CD4-positive, alpha-beta T cell treated with Interleukin-21 for 1 hour (primary cell): ENCODE measurements around the gene MGMT.

ENCODE experiments used
- DNase-seq: peaks from one replicate; pipeline ENCODE4 v3.0.0-alpha.2; 2020

The MGMT gene

GRCh38 chr10:129697463-129698247 is 230.6 kb downstream of the MGMT start:
- no peak for DNase-seq

GRCh38 chr10:129699722-129700340 is 232.8 kb downstream of the MGMT start:
- DNase-seq: no peak

- no peak for DNase-seq
Observed at GRCh38 chr10:129702605-129703004, 235.6 kb downstream of the MGMT start.

- DNase-seq: no peak
Observed at GRCh38 chr10:129703287-129704137, 236.5 kb downstream of the MGMT start.

GRCh38 chr10:129704225-129704624 is 237.2 kb downstream of the MGMT start:
- no peak for DNase-seq

GRCh38 chr10:129704786-129705525 is 237.9 kb downstream of the MGMT start:
- no peak for DNase-seq

GRCh38 chr10:129705676-129706075 is 238.6 kb downstream of the MGMT start:
- DNase-seq: no peak

GRCh38 chr10:129706081-129706480 is 239.0 kb downstream of the MGMT start:
- DNase-seq: no peak

- no peak for DNase-seq
Observed at GRCh38 chr10:129706523-129706922, 239.5 kb downstream of the MGMT start.

GRCh38 chr10:129707406-129708388 is 240.7 kb downstream of the MGMT start:
- no peak for DNase-seq

- no peak for DNase-seq
Observed at GRCh38 chr10:129709101-129709500, 242.1 kb downstream of the MGMT start.

GRCh38 chr10:129709627-129710509 is 242.8 kb downstream of the MGMT start:
- no peak for DNase-seq

GRCh38 chr10:129710510-129710847 is 243.4 kb downstream of the MGMT start:
- DNase-seq: no peak

- no peak for DNase-seq
Observed at GRCh38 chr10:129711291-129711690, 244.2 kb downstream of the MGMT start.

GRCh38 chr10:129712000-129712399 is 245.0 kb downstream of the MGMT start:
- no peak for DNase-seq

- DNase-seq: no peak
Observed at GRCh38 chr10:129713659-129714265, 246.7 kb downstream of the MGMT start.

GRCh38 chr10:129715805-129716204 is 248.8 kb downstream of the MGMT start:
- no peak for DNase-seq

GRCh38 chr10:129716211-129716681 is 249.2 kb downstream of the MGMT start:
- DNase-seq: no peak

- DNase-seq: no peak
Observed at GRCh38 chr10:129716881-129717280, 249.8 kb downstream of the MGMT start.
